ENCODE data around the gene RUNX1.
A peak's percentile ranks its signal among the peaks of the same experiment; 100 is the strongest.

The RUNX1 gene

DNA sequence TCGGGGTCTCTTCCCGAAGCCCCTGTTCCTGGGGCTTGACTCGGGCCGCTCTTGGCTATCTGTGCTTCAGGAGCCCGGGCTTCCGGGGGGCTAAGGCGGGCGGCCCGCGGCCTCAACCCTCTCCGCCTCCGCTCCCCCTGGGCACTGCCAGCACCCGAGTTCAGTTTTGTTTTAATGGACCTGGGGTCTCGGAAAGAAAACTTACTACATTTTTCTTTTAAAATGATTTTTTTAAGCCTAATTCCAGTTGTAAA lies 158.7 kb downstream of the RUNX1 start:
- Histone ChIP-seq H3K4me2 (ENCODE audit: low read length) (peak overlapping the region; percentile 88), H4K20me1 (ENCODE audit: insufficient read depth, low read length) (peaks cover 22% of the 10 kb centered on the region; the same call in 1 of the 2 replicates), H3K27me3 (ENCODE audit: low read depth, low read length) (peaks cover 9% of the 10 kb centered on the region; the same call in 1 of the 2 replicates), H3K36me3 (replicated peaks; ENCODE audit: low read depth, low read length) (peaks cover 20% of the 10 kb centered on the region), H3K9ac (ENCODE audit: low read length) (peak overlapping the region; percentile 66), H3K4me3 (ENCODE audit: low read length) (peak overlapping the region; percentile 98), H3K79me2 (ENCODE audit: low read length) (peaks cover 56% of the 10 kb centered on the region), H3K9me3 (ENCODE audit: insufficient read depth, low read length) (no peaks in the 10 kb centered on the region), H2AFZ (ENCODE audit: low read depth, low read length) (no peak overlapping the region), H3K4me1 (ENCODE audit: low read length) (peaks cover 14% of the 10 kb centered on the region), H3K27ac (ENCODE audit: low read length) (peak overlapping the region; percentile 81)
- TF ChIP-seq EZH2phosphoT487 (IDR thresholded peaks at IDR 0.05; ENCODE audit: low read depth): no peak
- TF ChIP-seq, protein P1, sequence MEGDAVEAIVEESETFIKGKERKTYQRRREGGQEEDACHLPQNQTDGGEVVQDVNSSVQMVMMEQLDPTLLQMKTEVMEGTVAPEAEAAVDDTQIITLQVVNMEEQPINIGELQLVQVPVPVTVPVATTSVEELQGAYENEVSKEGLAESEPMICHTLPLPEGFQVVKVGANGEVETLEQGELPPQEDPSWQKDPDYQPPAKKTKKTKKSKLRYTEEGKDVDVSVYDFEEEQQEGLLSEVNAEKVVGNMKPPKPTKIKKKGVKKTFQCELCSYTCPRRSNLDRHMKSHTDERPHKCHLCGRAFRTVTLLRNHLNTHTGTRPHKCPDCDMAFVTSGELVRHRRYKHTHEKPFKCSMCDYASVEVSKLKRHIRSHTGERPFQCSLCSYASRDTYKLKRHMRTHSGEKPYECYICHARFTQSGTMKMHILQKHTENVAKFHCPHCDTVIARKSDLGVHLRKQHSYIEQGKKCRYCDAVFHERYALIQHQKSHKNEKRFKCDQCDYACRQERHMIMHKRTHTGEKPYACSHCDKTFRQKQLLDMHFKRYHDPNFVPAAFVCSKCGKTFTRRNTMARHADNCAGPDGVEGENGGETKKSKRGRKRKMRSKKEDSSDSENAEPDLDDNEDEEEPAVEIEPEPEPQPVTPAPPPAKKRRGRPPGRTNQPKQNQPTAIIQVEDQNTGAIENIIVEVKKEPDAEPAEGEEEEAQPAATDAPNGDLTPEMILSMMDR (IDR thresholded peaks at IDR 0.05; ENCODE audit: low read depth, low read length): no peak

DNA sequence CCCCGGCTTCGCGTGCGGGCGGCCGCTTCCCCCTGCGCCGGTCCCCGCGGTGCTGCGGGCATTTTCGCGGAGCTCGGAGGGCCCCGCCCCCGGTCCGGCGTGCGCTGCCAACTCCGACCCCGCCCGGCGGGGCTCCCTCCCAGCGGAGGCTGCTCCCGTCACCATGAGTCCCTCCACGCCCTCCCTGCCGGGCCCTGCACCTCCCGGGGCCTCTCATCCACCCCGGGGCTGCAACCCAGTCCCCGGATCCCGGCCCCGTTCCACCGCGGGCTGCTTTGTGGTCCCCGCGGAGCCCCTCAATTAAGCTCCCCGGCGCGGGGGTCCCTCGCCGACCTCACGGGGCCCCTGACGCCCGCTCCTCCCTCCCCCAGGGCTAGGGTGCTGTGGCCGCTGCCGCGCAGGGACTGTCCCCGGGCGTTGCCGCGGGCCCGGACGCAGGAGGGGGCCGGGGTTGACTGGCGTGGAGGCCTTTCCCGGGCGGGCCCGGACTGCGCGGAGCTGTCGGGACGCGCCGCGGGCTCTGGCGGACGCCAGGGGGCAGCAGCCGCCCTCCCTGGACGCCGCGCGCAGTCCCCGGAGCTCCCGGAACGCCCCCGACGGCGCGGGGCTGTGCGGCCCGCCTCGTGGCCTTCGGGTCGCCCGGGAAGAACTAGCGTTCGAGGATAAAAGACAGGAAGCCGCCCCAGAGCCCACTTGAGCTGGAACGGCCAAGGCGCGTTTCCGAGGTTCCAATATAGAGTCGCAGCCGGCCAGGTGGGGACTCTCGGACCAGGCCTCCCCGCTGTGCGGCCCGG lies 159.2 kb downstream of the RUNX1 start:
- peaks cover 61% of the 10 kb centered on the region for H3K79me2 ChIP-seq (ENCODE audit: low read length)
- TF ChIP-seq EZH2phosphoT487 (IDR thresholded peaks at IDR 0.05; ENCODE audit: low read depth): no peak
- TF ChIP-seq, protein P1 (IDR thresholded peaks at IDR 0.05; ENCODE audit: low read depth, low read length): peak; percentile 57
- H2AFZ ChIP-seq (ENCODE audit: low read depth, low read length): no peak overlapping the region
- H3K36me3 ChIP-seq (replicated peaks; ENCODE audit: low read depth, low read length): peaks cover 25% of the 10 kb centered on the region
- peaks cover 14% of the 10 kb centered on the region for H3K4me1 ChIP-seq (ENCODE audit: low read length)
- H3K27me3 ChIP-seq (ENCODE audit: low read depth, low read length): peaks cover 9% of the 10 kb centered on the region; the same call in 1 of the 2 replicates
- peaks cover 27% of the 10 kb centered on the region; the same call in 1 of the 2 replicates for H4K20me1 ChIP-seq (ENCODE audit: insufficient read depth, low read length)
- H3K4me2 ChIP-seq (ENCODE audit: low read length): peak overlapping the region; percentile 88
- peak overlapping the region; percentile 81 for H3K27ac ChIP-seq (ENCODE audit: low read length)
- H3K4me3 ChIP-seq (ENCODE audit: low read length): peak overlapping the region; percentile 98
- peak overlapping the region; percentile 90 for H3K9ac ChIP-seq (ENCODE audit: low read length)
- no peaks in the 10 kb centered on the region for H3K9me3 ChIP-seq (ENCODE audit: insufficient read depth, low read length)

DNA sequence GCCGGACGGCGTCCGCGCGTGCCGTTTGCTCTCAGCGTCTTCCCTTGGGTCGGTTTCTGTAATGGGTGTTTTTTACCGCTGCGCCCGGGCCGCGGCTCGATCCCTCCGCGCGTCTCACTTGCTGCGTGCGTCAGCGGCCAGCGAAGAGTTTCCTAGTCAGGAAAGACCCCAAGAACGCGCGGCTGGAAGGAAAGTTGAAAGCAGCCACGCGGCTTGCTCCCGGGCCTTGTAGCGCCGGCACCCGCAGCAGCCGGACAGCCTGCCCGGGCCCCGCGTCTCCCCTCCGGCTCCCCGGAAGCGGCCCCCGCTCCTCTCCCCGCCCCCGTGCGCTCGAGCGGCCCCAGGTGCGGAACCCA lies 159.8 kb downstream of the RUNX1 start:
- no peak overlapping the region for H2AFZ ChIP-seq (ENCODE audit: low read depth, low read length)
- H3K36me3 ChIP-seq (replicated peaks; ENCODE audit: low read depth, low read length): peaks cover 31% of the 10 kb centered on the region
- no peaks in the 10 kb centered on the region for H3K9me3 ChIP-seq (ENCODE audit: insufficient read depth, low read length)
- peaks cover 32% of the 10 kb centered on the region; the same call in 1 of the 2 replicates for H4K20me1 ChIP-seq (ENCODE audit: insufficient read depth, low read length)
- H3K27me3 ChIP-seq (ENCODE audit: low read depth, low read length): peaks cover 9% of the 10 kb centered on the region; the same call in 1 of the 2 replicates
- no peak for TF ChIP-seq EZH2phosphoT487 (IDR thresholded peaks at IDR 0.05; ENCODE audit: low read depth)
- TF ChIP-seq, protein P1 (IDR thresholded peaks at IDR 0.05; ENCODE audit: low read depth, low read length): no peak
- peaks cover 67% of the 10 kb centered on the region for H3K79me2 ChIP-seq (ENCODE audit: low read length)
- peak overlapping the region; percentile 98 for H3K4me3 ChIP-seq (ENCODE audit: low read length)
- peak overlapping the region; percentile 81 for H3K27ac ChIP-seq (ENCODE audit: low read length)
- peaks cover 14% of the 10 kb centered on the region for H3K4me1 ChIP-seq (ENCODE audit: low read length)
- peak overlapping the region; percentile 90 for H3K9ac ChIP-seq (ENCODE audit: low read length)
- peak overlapping the region; percentile 88 for H3K4me2 ChIP-seq (ENCODE audit: low read length)

- Histone ChIP-seq H3K9me3 (ENCODE audit: insufficient read depth, low read length) (no peaks in the 10 kb centered on the region), H3K27ac (ENCODE audit: low read length) (peak overlapping the region; percentile 87), H4K20me1 (ENCODE audit: insufficient read depth, low read length) (peaks cover 36% of the 10 kb centered on the region), H3K36me3 (replicated peaks; ENCODE audit: low read depth, low read length) (peaks cover 37% of the 10 kb centered on the region), H3K79me2 (ENCODE audit: low read length) (peaks cover 73% of the 10 kb centered on the region), H3K9ac (ENCODE audit: low read length) (peak overlapping the region; percentile 96), H3K4me3 (ENCODE audit: low read length) (peak overlapping the region; percentile 98), H3K4me1 (ENCODE audit: low read length) (peaks cover 14% of the 10 kb centered on the region), H3K4me2 (ENCODE audit: low read length) (peak overlapping the region; percentile 88), H2AFZ (ENCODE audit: low read depth, low read length) (no peak overlapping the region), H3K27me3 (ENCODE audit: low read depth, low read length) (peaks cover 9% of the 10 kb centered on the region; the same call in 1 of the 2 replicates)
- no peak for TF ChIP-seq EZH2phosphoT487 (IDR thresholded peaks at IDR 0.05; ENCODE audit: low read depth)
- TF ChIP-seq, protein P1 (IDR thresholded peaks at IDR 0.05; ENCODE audit: low read depth, low read length): no peak
Observed at GRCh38 chr21:34888569-34889319, 160.4 kb downstream of the RUNX1 start.
